ENCODE results near the gene LRP2.

DNA sequence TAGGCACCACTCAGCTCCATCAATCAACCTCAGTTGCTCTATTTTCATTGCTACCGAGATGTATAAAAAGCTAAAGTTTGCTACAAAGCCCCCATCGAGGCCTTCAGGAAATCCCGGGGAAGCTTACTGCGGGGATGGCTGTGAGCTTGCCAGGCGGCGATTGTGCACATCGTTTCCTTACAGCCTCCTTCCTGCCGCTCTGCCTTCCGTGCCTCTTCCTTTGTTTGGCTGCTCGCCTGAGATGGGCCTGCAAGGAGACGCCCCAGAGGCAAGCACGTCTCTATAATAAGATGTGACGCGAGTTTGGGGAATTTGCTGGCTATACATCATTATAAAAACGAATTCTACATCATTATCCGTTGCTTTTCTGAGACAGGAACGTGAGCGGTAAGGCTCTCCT is 251.4 kb downstream of the LRP2 start:
- TF ChIP-seq POLR2A (IDR thresholded peaks at IDR 0.05) (no peak), EP300 (IDR thresholded peaks at IDR 0.05) (no peak), POLR2AphosphoS5 (IDR thresholded peaks at IDR 0.05) (no peak)
- TF ChIP-seq, protein P1, sequence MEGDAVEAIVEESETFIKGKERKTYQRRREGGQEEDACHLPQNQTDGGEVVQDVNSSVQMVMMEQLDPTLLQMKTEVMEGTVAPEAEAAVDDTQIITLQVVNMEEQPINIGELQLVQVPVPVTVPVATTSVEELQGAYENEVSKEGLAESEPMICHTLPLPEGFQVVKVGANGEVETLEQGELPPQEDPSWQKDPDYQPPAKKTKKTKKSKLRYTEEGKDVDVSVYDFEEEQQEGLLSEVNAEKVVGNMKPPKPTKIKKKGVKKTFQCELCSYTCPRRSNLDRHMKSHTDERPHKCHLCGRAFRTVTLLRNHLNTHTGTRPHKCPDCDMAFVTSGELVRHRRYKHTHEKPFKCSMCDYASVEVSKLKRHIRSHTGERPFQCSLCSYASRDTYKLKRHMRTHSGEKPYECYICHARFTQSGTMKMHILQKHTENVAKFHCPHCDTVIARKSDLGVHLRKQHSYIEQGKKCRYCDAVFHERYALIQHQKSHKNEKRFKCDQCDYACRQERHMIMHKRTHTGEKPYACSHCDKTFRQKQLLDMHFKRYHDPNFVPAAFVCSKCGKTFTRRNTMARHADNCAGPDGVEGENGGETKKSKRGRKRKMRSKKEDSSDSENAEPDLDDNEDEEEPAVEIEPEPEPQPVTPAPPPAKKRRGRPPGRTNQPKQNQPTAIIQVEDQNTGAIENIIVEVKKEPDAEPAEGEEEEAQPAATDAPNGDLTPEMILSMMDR (IDR thresholded peaks at IDR 0.05): no peak

Data from upper lobe of left lung (tissue), 4 donors.